Activated B cell treated with CpG ODN at 0.5 μM for 24 hours (primary cell): ENCODE results near the gene MAP7D3. TPM values are rescaled to one million over a fixed set of nuclear protein-coding genes. Genes with fewer than 3 reads are reported as not detected.
A peak's percentile ranks its signal among the peaks of the same experiment; 100 is the strongest.
"Not testable (repeated sequence)": the region's sequence is repeated elsewhere in the genome, so short reads cannot be mapped to it uniquely, and the experiment has no call there.

ENCODE experiments used
- ATAC-seq: fragments of 200-7000 bp; cut with Tn5 transposase; one replicate; pipeline ENCODE4 v1.10.0; 2021; ENCODE audit warnings: low read depth, mild to moderate bottlenecking, moderate library complexity
- CTCF ChIA-PET: fragments of 350-600 bp; sonication (Branson Sonifier 250); formaldehyde crosslinking; loops from one replicate; lab custom pipeline; 2021; ENCODE audit warnings: antibody characterized with exemption; lab: Charles Lee
- POLR2A ChIA-PET: fragments of 350-600 bp; sonication (Branson Sonifier 250); formaldehyde crosslinking; loops from one replicate; lab custom pipeline; 2021; ENCODE audit warnings: antibody characterized with exemption; lab: Charles Lee
- DNase-seq: peaks from one replicate; pipeline ENCODE4 v3.0.0; 2022
- H3K27ac Mint-ChIP-seq: one replicate; pipeline ENCODE4 v1.8.0; 2020; ENCODE audit warnings: mixed read lengths
- H3K27me3 Mint-ChIP-seq: one replicate; pipeline ENCODE4 v1.8.0; 2021; ENCODE audit warnings: mixed read lengths
- H3K36me3 Mint-ChIP-seq: one replicate; pipeline ENCODE4 v1.8.0; 2021; ENCODE audit warnings: low read depth, mixed read lengths
- H3K4me1 Mint-ChIP-seq: one replicate; pipeline ENCODE4 v1.8.0; 2021; ENCODE audit warnings: mixed read lengths
- H3K4me3 Mint-ChIP-seq: one replicate; pipeline ENCODE4 v1.8.0; 2020; ENCODE audit warnings: mild to moderate bottlenecking, mixed read lengths
- H3K9me3 Mint-ChIP-seq: one replicate; pipeline ENCODE4 v1.8.0; 2020; ENCODE audit warnings: mixed read lengths
- intact Hi-C: fragments of 100-400 bp; cut with micrococcal nuclease; formaldehyde crosslinking; loops from one replicate; pipeline ENCODE4 v1.15.1; 2024
- total RNA-seq: library from RNA; stranded (reverse); gene quantifications from 2 replicates; pipeline ENCODE4 v1.2.3, GENCODE V29; 2022
- TF ChIP-seq, protein P1 (sequence below): fragments of 200-600 bp; IDR thresholded peaks from one replicate; pipeline ENCODE4 v1.8.0; 2022; ENCODE audit warnings: antibody characterized with exemption, mild to moderate bottlenecking

Gene MAP7D3, protein sequence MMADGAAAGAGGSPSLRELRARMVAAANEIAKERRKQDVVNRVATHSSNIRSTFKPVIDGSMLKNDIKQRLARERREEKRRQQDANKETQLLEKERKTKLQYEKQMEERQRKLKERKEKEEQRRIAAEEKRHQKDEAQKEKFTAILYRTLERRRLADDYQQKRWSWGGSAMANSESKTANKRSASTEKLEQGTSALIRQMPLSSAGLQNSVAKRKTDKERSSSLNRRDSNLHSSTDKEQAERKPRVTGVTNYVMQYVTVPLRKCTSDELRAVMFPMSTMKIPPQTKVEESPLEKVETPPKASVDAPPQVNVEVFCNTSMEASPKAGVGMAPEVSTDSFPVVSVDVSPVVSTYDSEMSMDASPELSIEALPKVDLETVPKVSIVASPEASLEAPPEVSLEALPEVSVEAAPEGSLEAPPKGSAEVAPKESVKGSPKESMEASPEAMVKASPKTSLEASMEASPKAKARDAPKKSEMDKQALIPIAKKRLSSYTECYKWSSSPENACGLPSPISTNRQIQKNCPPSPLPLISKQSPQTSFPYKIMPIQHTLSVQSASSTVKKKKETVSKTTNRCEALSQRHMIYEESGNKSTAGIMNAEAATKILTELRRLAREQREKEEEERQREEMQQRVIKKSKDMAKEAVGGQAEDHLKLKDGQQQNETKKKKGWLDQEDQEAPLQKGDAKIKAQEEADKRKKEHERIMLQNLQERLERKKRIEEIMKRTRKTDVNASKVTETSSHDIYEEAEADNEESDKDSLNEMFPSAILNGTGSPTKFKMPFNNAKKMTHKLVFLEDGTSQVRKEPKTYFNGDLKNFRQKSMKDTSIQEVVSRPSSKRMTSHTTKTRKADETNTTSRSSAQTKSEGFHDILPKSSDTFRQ
- 11.2 and 12.2 TPM in 2 replicates for total RNA-seq

DNA sequence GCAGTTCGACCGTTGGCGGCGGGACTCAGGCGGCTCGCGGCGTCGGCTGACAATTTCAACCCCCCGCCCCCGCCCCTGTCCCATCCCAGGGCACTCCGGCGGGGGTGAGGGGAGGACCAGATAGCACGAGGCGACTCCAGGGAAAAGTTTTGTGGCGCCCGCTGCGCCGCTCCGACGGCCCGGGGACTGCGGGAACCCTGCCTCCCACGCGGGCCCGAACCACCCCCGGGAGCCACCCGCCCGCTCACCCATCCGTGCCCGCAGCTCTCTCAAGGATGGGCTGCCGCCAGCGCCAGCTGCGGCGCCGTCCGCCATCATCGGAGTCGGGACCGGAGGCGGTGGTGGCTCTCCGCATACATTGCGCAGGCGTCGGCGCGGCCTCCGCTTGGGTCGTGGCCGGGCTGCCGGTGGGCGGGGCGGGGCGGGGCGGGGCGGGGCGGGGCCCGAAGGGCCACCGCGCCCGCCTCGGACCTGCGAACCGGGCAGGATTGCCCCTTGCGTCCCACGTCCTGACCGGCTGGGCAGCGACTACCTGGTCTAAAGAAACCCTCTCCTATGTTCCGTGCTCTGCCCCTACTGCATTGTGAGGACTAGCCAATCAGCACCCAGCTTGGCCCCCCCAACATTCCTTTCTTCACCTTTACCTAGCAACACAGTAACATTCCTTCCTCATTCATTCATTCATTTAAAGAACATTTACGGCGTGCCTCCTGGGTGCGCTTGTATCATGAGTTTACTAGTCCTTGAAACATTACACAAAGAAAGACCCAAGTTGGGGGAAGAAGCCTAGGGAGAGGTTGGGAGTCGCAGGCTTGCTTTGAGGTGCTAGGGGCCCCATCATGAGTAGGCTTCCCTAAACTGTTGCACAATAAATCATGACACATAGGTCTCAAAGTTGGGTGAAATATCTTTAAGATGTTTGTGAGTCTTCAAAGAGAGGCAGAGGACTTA lies at the start of gene MAP7D3:
Gene MAP7D3, minus strand, starts transcription at position 360 of the 951 bp plus-strand sequence. Its CDS starts 42 bp downstream, at position 318.
- peak within 1 kb of the TSS; percentile 81 for H3K27ac Mint-ChIP-seq
- peaks cover 2% of the 10 kb centered on the region for H3K36me3 Mint-ChIP-seq
- peak within 1 kb of the TSS; percentile 86 for H3K4me3 Mint-ChIP-seq
- intact Hi-C loops = loop anchor here (1.0 to 5.0 kb wide), 4 partner anchors 39 to 441 kb away; no protein-coding TSS in a partner anchor
- TF ChIP-seq, protein P1, sequence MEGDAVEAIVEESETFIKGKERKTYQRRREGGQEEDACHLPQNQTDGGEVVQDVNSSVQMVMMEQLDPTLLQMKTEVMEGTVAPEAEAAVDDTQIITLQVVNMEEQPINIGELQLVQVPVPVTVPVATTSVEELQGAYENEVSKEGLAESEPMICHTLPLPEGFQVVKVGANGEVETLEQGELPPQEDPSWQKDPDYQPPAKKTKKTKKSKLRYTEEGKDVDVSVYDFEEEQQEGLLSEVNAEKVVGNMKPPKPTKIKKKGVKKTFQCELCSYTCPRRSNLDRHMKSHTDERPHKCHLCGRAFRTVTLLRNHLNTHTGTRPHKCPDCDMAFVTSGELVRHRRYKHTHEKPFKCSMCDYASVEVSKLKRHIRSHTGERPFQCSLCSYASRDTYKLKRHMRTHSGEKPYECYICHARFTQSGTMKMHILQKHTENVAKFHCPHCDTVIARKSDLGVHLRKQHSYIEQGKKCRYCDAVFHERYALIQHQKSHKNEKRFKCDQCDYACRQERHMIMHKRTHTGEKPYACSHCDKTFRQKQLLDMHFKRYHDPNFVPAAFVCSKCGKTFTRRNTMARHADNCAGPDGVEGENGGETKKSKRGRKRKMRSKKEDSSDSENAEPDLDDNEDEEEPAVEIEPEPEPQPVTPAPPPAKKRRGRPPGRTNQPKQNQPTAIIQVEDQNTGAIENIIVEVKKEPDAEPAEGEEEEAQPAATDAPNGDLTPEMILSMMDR = no peak
- DNase-seq (peak; percentile 61), ATAC-seq (peak; percentile 93)
- ChIA-PET CTCF (no interaction called here), POLR2A (no interaction called here)
- H3K4me1 Mint-ChIP-seq = peaks cover 6% of the 10 kb centered on the region
- no peaks in the 10 kb centered on the region for H3K9me3 Mint-ChIP-seq
- no peaks in the 10 kb centered on the region for H3K27me3 Mint-ChIP-seq

DNA sequence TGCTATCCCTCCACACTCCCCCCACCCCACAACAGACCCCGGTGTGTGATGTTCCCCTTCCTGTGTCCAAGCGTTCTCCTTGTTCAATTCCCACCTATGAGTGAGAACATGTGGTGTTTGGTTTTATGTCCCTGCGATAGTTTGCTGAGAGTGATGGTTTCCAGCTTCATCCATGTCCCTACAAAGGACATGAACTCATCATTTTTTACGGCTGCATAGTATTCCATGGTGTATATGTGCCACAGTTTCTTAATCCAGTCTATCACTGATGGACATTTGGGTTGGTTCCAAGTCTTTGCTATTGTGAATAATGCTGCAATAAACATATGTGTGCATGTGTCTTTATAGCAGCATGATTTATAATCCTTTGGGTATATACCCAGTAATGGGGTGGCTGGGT lies 49.5 kb upstream of the MAP7D3 start, which contains the start of gene ADGRG4:
Gene ADGRG4, plus strand, starts transcription at position 243 of the 400 bp plus-strand sequence. CDS start 7,815 bp downstream, outside the sequence.
- H3K4me1 Mint-ChIP-seq, intact Hi-C loops, CTCF ChIA-PET, H3K9me3 Mint-ChIP-seq, H3K4me3 Mint-ChIP-seq, H3K27me3 Mint-ChIP-seq, H3K36me3 Mint-ChIP-seq, DNase-seq, H3K27ac Mint-ChIP-seq, POLR2A ChIA-PET, ATAC-seq: not testable (repeated sequence)

DNA sequence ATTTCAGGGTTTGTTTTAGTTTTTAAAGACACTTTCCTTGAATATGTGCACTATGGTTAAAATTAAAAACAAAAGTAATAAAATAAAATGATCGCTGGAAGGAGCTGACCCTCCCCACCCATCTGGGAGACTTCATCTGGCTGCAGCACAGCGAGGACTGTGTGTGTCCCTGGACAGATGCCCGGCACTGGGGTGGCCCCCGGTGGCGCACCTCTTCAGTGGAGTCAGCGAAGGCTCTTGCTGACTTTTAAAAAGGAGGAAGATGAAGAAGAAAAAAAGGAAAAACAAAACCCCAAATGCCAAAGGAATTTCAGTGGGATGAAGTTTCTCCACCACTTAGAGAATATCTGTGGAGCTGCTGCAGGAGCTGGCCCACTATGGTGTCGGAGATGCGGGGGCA lies 44.2 kb upstream of the MAP7D3 start:
- intact Hi-C loops = no loop called here
- TF ChIP-seq, protein P1 = no peak
- Mint-ChIP-seq H3K27me3 (no peaks in the 10 kb centered on the region), H3K27ac (no peak overlapping the region), H3K4me1 (no peaks in the 10 kb centered on the region), H3K4me3 (no peak overlapping the region), H3K36me3 (no peaks in the 10 kb centered on the region), H3K9me3 (no peaks in the 10 kb centered on the region)
- ATAC-seq (no peak), DNase-seq (no peak)
- CTCF ChIA-PET = no interaction called here
- POLR2A ChIA-PET = no interaction called here

DNA sequence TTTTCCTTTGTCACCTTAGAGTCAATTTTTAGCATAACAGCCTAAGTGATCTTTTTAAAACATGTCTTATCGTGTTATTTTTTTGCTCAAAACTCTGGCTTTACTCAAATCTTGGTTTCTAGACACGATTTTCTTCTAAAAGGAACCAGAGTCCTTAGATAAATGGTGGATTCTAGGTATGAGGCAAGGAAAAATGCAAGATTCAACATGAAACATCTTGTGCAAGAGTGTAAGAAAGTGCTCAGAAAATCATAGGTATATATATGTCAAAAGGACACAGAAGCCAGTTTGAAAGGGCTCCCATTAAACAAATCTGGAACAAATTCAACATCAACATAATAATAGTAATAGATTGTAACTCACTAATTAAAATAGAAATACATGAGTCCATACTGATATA lies 41.5 kb upstream of the MAP7D3 start:
- H3K4me3 Mint-ChIP-seq = no peak overlapping the region
- no peaks in the 10 kb centered on the region for H3K27me3 Mint-ChIP-seq
- TF ChIP-seq, protein P1 = no peak
- POLR2A ChIA-PET = no interaction called here
- DNase-seq (no peak), ATAC-seq (no peak)
- no peaks in the 10 kb centered on the region for H3K4me1 Mint-ChIP-seq
- no peaks in the 10 kb centered on the region for H3K9me3 Mint-ChIP-seq
- intact Hi-C loops = no loop called here
- CTCF ChIA-PET = no interaction called here
- no peaks in the 10 kb centered on the region for H3K36me3 Mint-ChIP-seq
- no peak overlapping the region for H3K27ac Mint-ChIP-seq

DNA sequence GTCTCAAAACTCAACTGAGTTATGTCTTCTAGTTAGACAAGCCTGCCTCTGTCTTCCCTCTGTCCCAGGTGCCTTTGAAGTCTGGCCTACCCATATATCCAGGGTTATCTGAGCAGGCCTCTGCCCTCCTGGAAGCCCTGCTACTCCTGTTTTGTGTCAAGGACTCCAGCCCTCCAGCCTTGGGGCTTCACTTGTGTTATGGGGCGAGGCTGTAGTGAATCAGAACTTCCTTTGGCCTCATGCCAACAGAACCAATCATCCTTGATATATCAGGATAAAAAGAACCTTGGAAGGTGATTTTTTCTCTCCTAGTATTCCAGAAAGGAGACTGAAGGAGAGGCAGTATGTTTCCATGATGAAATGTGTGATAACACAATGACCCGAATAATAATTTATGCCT lies 40.6 kb upstream of the MAP7D3 start:
- ATAC-seq (no peak), DNase-seq (no peak)
- intact Hi-C loops = no loop called here
- H3K27ac Mint-ChIP-seq = no peak overlapping the region
- H3K27me3 Mint-ChIP-seq = no peaks in the 10 kb centered on the region
- ChIA-PET POLR2A (no interaction called here), CTCF (no interaction called here)
- H3K4me3 Mint-ChIP-seq = no peak overlapping the region
- no peaks in the 10 kb centered on the region for H3K4me1 Mint-ChIP-seq
- TF ChIP-seq, protein P1 = no peak
- no peaks in the 10 kb centered on the region for H3K36me3 Mint-ChIP-seq
- no peaks in the 10 kb centered on the region for H3K9me3 Mint-ChIP-seq

DNA sequence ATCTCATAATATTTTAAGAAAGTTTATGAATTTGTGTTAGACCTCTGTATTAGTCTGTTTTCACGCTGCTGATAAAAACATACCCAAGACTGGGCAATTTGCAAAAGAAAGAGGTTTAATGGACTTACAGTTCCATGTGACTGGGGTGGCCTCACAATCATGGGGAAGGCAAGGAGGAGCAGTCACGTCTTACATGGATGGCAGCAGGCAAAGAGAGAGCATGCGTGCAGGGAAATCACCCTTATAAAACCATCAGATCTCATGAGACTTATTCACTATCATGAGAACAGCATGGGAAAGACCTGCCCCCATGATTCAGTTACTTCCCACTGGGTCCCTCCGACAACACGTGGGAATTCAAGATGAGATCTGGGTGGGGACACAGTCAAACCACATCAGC lies 35.2 kb upstream of the MAP7D3 start:
- H3K27me3 Mint-ChIP-seq, H3K27ac Mint-ChIP-seq, H3K9me3 Mint-ChIP-seq, CTCF ChIA-PET, ATAC-seq, DNase-seq, POLR2A ChIA-PET, H3K36me3 Mint-ChIP-seq, H3K4me3 Mint-ChIP-seq, H3K4me1 Mint-ChIP-seq, intact Hi-C loops: not testable (repeated sequence)
